Omental fat pad (tissue), 4 donors: ENCODE results near the gene KISS1R. TPM values are rescaled to one million over a fixed set of nuclear protein-coding genes. Genes with fewer than 3 reads are reported as not detected.

Source experiments
- ATAC-seq: fragments of 150-250 bp; one replicate; pipeline ENCODE4 v1.9.1; 2016; ENCODE audit warnings: mild to moderate bottlenecking, moderate library complexity; ENCODE audit not compliant: low FRiP score
- DNase-seq: peaks from one replicate; pipeline ENCODE4 v3.0.0-alpha.2; 2019; ENCODE audit warnings: low spot score
- CTCF ChIP-seq, 3 donors: fragments of 450-650 bp; IDR thresholded peaks; one replicate each; pipeline ENCODE4 v1.5.1; 2016 to 2017; ENCODE audit warnings: antibody characterized with exemption in 3 of 3, mild to moderate bottlenecking in 3 of 3, moderate library complexity in 2 of 3
- total RNA-seq, 4 donors: library from RNA; depleted of rRNA; stranded (reverse); fragments of >200 nt; gene quantifications; one replicate each; pipeline ENCODE4 v1.1.0, GENCODE V29; 2016

The KISS1R gene
- total RNA-seq, 4 donors from 2014 or later = 0.24 TPM; not detected in 3

GRCh38 chr19:958967-959855 is 42.1 kb downstream of the KISS1R start:
- TF ChIP-seq CTCF (IDR thresholded peaks at IDR 0.05) = no peak
- ATAC-seq = no peak
- DNase-seq = no peak

- DNase-seq = no peak
- no peak for ATAC-seq
- no peak for TF ChIP-seq CTCF (IDR thresholded peaks at IDR 0.05)
Observed at GRCh38 chr19:960020-960419, 42.9 kb downstream of the KISS1R start.

DNA sequence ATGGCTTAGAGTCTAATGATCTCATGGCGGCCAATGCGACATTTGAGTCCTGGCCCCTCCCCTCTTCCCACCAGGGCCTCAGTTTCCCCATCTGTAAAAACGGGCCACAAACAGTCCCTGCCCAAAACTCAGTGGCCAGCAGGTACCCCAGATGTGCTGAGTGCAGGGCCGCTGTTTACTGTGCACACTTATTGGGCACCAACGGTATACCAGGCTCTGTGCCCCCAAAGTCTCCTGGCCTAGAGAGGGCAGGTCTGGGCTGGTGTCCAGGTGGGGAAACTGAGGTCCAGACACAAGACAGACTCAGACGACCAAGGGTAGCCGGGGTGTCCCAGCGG is 43.4 kb downstream of the KISS1R start:
- ATAC-seq (no peak), DNase-seq (no peak)
- TF ChIP-seq CTCF (IDR thresholded peaks at IDR 0.05) = no peak

GRCh38 chr19:961866-962620 is 44.9 kb downstream of the KISS1R start:
- TF ChIP-seq CTCF (IDR thresholded peaks at IDR 0.05) = no peak
- no peak for ATAC-seq
- no peak for DNase-seq

DNA sequence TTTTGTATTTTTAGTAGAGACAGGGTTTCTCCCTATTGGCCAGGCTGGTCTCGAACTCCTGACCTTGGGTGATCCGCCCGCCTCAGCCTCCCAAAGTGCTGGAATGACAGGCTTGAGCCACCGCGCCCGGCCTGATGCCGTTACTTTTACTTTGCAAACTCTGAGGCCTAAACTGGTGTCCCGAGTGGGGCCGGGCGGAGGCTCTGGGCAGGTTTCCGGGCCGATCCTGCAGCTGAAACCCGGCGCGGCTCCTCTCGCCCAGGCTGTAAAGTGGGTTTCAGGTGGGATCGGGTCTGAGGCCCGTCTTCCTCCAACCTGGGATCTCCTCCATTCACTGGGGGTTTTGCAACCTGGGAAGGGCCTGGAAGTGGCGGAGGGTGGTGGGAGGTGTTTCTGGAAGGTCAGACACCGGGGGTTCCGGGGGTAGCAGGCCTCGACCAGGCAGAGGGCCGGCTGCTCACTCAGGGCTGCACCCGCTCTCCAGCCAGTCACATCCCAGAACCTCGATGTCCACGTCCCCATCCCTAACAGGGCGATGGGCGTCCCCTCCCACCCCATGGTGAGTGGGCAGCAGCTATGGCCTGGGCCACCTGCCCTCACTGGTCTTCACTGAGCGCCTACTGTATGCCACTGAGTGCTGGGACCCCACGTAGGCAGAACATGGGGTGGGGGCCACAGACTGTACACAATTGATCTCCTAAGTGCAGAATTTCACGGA is 45.7 kb downstream of the KISS1R start:
- no peak for TF ChIP-seq CTCF (IDR thresholded peaks at IDR 0.05)
- no peak for DNase-seq
- no peak for ATAC-seq

DNA sequence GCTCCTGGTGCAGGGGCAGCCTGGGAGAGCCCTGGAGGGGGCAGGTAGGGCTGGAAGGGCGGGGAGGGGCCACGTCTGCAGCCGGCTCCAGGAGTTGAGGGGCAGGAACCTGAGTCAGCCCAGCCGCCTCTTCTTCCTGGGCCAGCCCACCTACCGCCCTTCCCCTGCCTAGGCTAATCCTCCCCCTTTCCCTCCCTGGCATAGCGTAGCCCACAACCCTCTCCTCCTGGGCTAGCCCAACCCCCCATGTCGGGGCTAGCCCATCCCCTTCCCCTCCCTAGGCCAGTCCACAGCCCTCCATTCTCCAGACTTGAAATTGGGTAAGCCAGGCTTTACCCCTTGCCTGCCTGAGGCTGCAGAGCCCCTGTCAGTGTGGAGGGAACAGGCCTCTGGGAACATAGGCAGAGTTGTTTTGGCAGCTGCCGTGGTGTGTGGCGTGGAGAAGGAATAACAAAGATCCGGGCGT is 46.4 kb downstream of the KISS1R start:
- DNase-seq = no peak
- TF ChIP-seq CTCF (IDR thresholded peaks at IDR 0.05) = no peak
- no peak for ATAC-seq
